Thyroid gland (tissue), 4 donors: Measurements from ENCODE around the gene SLC22A14. TPM values are rescaled to one million over a fixed set of nuclear protein-coding genes. Genes with fewer than 3 reads are reported as not detected.

Experiments
- DNase-seq, 2 donors: peaks; one replicate each; pipeline ENCODE4 v3.0.0-alpha.2; 2019
- H3K27ac ChIP-seq, 3 donors: fragments of 200-600 bp; sonication (generic); 1 replicate in 2 of 3; 2 replicates in 1 of 3; pipeline ENCODE4 v1.5.1; 2016 to 2019; ENCODE audit warnings: mild to moderate bottlenecking in 1 of 3, moderate library complexity in 1 of 3
- H3K27me3 ChIP-seq: fragments of 200-600 bp; sonication (generic); one replicate; pipeline ENCODE4 v1.5.1; 2019
- H3K36me3 ChIP-seq, 2 donors: fragments of 200-600 bp; sonication (generic); one replicate each; pipeline ENCODE4 v1.5.1; 2016 to 2019
- H3K4me1 ChIP-seq, 2 donors: fragments of 200-600 bp; sonication (generic); one replicate each; pipeline ENCODE4 v1.5.1; 2017 to 2019
- H3K4me3 ChIP-seq, 3 donors: fragments of 200-600 bp; sonication (generic); replicated peaks in 1 of 3; 1 replicate in 2 of 3; 2 replicates in 1 of 3; pipeline ENCODE4 v1.5.1; 2016; ENCODE audit warnings: mild to moderate bottlenecking in 1 of 3
- H3K9me3 ChIP-seq: fragments of 200-600 bp; sonication (generic); one replicate; pipeline ENCODE4 v1.5.1; 2017
- CTCF ChIP-seq, 6 experiments: fragments of 200-600 bp in 3 of 6; fragments of 450-650 bp in 3 of 6; sonication (generic) in 3 of 6; IDR thresholded peaks; one replicate each; pipeline ENCODE4 v1.5.1; 2016 to 2019; ENCODE audit warnings: antibody characterized with exemption in 6 of 6, mild to moderate bottlenecking in 2 of 6, inconsistent platforms in 1 of 6, moderate library complexity in 1 of 6
- POLR2A ChIP-seq, 2 donors: fragments of 450-650 bp; IDR thresholded peaks; one replicate each; pipeline ENCODE4 v1.6.1; 2017; ENCODE audit warnings: antibody characterized with exemption in 2 of 2, mild to moderate bottlenecking in 2 of 2, moderate library complexity in 1 of 2
- WGBS, 2 donors: methylation state at CpG; one replicate each; pipeline ENCODE4 v1.1.5; 2017; 5-methylcytosine and 5-hydroxymethylcytosine counted together
- intact Hi-C: fragments of 100-400 bp; cut with DNase I; formaldehyde crosslinking; loops from one replicate; pipeline ENCODE4 v1.15.1; 2023
- total RNA-seq, 4 donors: library from RNA; depleted of rRNA; stranded (reverse); fragments of >200 nt; gene quantifications; one replicate each; pipeline ENCODE4 v1.2.3, GENCODE V29; 2016

SLC22A14 gene
- total RNA-seq, 4 donors from 2014 or later = not detected

- H3K4me1 ChIP-seq = no peaks in the 10 kb centered on the region
- DNase-seq = no peak
- 89 to 92% methylated on average over 4 of the region's 4 CpGs for WGBS, 2 donors
- no peaks in the 10 kb centered on the region for H3K36me3 ChIP-seq
- TF ChIP-seq POLR2A (IDR thresholded peaks at IDR 0.05) (no peak), CTCF (IDR thresholded peaks at IDR 0.05) (no peak)
- no peaks in the 10 kb centered on the region for H3K9me3 ChIP-seq
- H3K4me3 ChIP-seq = no peak overlapping the region
- intact Hi-C loops = no loop called here
- no peaks in the 10 kb centered on the region for H3K27me3 ChIP-seq
- no peak overlapping the region for H3K27ac ChIP-seq
Observed at GRCh38 chr3:38353151-38353550, 71.1 kb downstream of the SLC22A14 start.

GRCh38 chr3:38354588-38355330 is 72.7 kb downstream of the SLC22A14 start:
- intact Hi-C loops = no loop called here
- Histone ChIP-seq H3K4me3 (no peak overlapping the region), H3K4me1 (no peaks in the 10 kb centered on the region), H3K27me3 (no peaks in the 10 kb centered on the region), H3K9me3 (no peaks in the 10 kb centered on the region), H3K27ac (no peak overlapping the region), H3K36me3 (no peaks in the 10 kb centered on the region)
- peak; percentile 9 to 12 for DNase-seq
- WGBS, 2 donors = 78 to 83% methylated on average over 4 of the region's 4 CpGs
- TF ChIP-seq POLR2A (IDR thresholded peaks at IDR 0.05) (no peak), CTCF (IDR thresholded peaks at IDR 0.05) (no peak)

- no peak for TF ChIP-seq CTCF (IDR thresholded peaks at IDR 0.05)
- TF ChIP-seq POLR2A (IDR thresholded peaks at IDR 0.05) = no peak
- Histone ChIP-seq H3K27ac (no peak overlapping the region), H3K36me3 (no peaks in the 10 kb centered on the region), H3K4me1 (no peaks in the 10 kb centered on the region), H3K27me3 (no peaks in the 10 kb centered on the region), H3K9me3 (no peaks in the 10 kb centered on the region), H3K4me3 (no peak overlapping the region)
- WGBS, 2 donors = 98 to 100% methylated on average over 6 of the region's 6 CpGs
- intact Hi-C loops = no loop called here
- no peak for DNase-seq
Observed at GRCh38 chr3:38359038-38359437, 76.9 kb downstream of the SLC22A14 start.

GRCh38 chr3:38360345-38360744 is 78.3 kb downstream of the SLC22A14 start:
- intact Hi-C loops = no loop called here
- no peaks in the 10 kb centered on the region for H3K27me3 ChIP-seq
- 93 to 94% methylated on average over 3 of the region's 3 CpGs for WGBS, 2 donors

More at GRCh38 chr3:38360345-38360744, 78.3 kb downstream of the SLC22A14 start:
- Histone ChIP-seq H3K9me3 (no peaks in the 10 kb centered on the region), H3K27ac (no peak overlapping the region), H3K4me3 (no peak overlapping the region), H3K4me1 (no peaks in the 10 kb centered on the region), H3K36me3 (no peaks in the 10 kb centered on the region)
- TF ChIP-seq CTCF (IDR thresholded peaks at IDR 0.05) = no peak
- TF ChIP-seq POLR2A (IDR thresholded peaks at IDR 0.05) = no peak
- no peak for DNase-seq
